IPS DF 4.7 (cell line): ENCODE results near the gene SELENOV.

Experiments used
- DNase-seq: peaks from one replicate; pipeline ENCODE4 v3.0.0-alpha.2; 2013; ENCODE audit warnings: low spot score; ENCODE audit errors: extremely low read depth

Gene SELENOV

DNA sequence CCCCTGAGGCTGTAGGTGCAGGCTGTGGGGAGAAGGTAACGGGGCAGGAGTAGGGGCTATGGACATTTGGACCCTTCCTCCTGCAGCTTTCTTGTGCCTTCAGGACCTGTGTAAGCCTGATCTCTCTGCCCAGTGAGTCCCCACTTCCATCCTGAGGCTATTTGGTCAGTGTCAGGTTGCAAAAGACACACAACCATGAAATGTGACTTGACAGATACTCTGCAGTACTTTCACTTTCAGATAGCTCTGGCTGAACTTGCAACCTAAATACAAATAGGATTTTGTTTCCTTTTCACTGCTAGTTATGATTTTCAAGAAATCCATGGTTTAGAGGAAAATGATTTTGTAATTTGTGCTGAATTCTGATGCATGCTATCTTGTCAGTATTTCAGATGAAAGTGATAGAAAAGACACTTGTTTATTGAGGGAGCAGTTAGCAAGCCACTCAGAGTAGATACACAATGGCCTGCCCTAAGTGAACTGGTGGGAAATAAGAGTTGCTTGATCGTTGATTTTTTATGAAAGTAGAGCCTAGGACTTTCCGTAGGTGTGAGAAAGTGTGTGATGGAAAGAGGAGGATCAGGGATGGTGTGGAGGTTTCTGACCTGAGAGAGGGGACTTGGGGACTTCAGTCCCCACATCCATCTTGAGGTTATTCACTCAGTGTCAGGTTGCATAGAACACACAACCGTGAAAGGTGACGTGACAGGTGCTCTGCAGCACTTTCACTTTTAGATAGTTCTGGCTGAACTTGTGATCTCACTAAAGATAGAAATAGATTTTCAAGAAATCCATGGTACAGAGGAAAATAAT is 43.1 kb downstream of the SELENOV start:
- DNase-seq = no peak

DNA sequence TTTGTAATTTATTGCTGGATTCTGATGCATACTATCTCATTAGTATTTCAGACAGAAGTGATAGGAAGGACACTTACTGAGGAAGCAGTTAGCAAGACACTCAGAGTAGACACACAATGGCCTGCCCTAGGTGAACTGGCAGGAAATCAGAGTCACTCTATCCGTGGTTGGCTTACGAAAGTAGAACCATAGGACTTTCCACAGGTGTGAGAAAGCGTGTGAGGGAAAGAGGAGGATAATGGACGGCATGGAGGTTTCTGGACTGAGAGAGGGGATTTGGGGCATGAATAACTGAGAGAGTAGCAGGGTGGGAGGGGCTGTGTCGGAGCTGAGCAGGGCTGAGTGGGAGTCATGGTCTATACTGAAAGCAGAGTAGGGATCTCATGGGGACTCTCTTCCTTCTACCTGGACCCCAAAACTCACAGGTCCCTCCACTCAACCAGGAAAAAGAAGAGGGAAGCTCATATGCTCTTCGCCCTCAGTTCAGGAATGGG is 43.7 kb downstream of the SELENOV start:
- no peak for DNase-seq

DNA sequence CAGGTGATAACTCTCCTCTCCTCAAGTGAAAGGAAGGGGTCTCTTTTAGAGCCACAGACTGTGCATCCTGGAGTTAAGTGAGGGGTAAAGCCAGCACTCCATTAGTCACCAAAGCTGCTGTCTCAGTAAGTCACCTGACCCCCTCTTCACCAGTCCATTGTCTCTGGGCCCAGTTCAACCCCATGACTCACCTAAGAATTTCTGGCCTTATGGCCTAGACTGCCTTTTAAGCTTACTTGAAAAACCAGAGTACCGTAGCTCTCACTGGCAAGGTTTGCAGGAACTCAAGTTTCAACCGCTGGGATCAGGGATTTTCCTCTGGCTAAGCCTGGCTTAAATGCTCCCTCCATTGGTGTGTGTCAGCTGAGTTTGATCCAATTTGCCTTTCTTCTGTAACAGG is 48.5 kb downstream of the SELENOV start:
- no peak for DNase-seq

DNA sequence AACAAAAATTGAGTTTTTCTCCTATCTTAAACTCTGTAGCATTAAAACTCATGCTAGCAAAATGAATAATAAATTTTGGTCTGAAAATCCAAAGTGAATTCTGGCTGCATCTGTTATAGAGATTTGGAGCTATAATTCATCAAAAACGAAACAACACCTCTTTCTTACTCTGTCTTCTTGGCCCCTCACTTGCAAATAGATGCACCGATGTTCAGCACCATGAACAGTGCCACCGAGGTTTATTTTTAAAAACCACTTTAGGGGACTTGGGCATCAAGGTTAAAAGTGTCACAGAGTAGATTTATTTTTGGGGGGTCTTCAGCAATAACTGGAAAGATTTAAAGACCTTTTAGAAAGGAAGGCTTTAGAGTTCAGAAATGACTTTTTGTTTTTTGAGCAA is 51.1 kb downstream of the SELENOV start:
- DNase-seq = no peak

DNA sequence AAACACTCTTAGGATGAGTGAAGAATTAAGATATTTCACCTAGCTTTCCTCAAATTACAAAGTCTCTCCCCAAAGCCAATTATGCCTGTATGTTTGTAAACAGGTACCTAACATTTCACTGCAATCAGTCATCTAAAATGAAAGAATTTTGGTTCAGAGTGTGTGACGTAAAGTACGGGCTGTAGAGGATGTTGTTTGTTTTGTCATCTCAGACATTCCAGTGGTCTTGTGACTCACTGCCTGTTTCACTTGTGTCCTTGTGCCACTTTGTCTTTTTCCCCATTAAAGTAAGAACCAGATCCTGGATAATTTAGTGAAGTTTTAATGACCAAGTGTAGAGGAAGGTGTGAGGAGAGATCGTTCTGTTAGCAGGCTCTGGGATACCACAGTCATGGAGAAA is 53.7 kb downstream of the SELENOV start:
- no peak for DNase-seq
